GM12801 (cell line): ENCODE results near the gene COL5A2.

Experiments
- CTCF ChIP-seq: IDR thresholded peaks from one replicate; pipeline ENCODE4 v1.5.1; 2011; ENCODE audit warnings: control low read depth; ENCODE audit not compliant: insufficient read length; ENCODE audit errors: extremely low read depth

Gene COL5A2

GRCh38 chr2:189072036-189072435 lies 107.5 kb downstream of the COL5A2 start:
- TF ChIP-seq CTCF, result no peak

GRCh38 chr2:189069855-189070619 lies 109.5 kb downstream of the COL5A2 start:
- TF ChIP-seq CTCF, result no peak

- no peak for TF ChIP-seq CTCF
These were observed 113.5 kb downstream of the COL5A2 start for GRCh38 chr2:189066037-189066436.

GRCh38 chr2:189060096-189060642 lies 119.4 kb downstream of the COL5A2 start:
- TF ChIP-seq CTCF, result no peak

GRCh38 chr2:189057316-189057715 lies 122.2 kb downstream of the COL5A2 start:
- TF ChIP-seq CTCF, result no peak

- no peak for TF ChIP-seq CTCF
These were observed 123.1 kb downstream of the COL5A2 start for GRCh38 chr2:189056200-189057106.

GRCh38 chr2:189050165-189050712 lies 129.3 kb downstream of the COL5A2 start:
- no peak for TF ChIP-seq CTCF
